Neural crest cell (in vitro differentiated cells): Measurements from ENCODE around the gene LPCAT1. TPM values are rescaled to one million over a fixed set of nuclear protein-coding genes. Genes with fewer than 3 reads are reported as not detected.

Experiments used
- DNase-seq: peaks from one replicate; pipeline ENCODE4 v3.0.0; 2021; ENCODE audit warnings: low read depth, mixed read lengths, low spot score
- H3K27ac Mint-ChIP-seq: one replicate; pipeline ENCODE4 v1.8.0; 2021; ENCODE audit warnings: mild to moderate bottlenecking, mixed read lengths; ENCODE audit not compliant: unreplicated experiment
- H3K27me3 Mint-ChIP-seq: 2 replicates; pipeline ENCODE4 v1.8.0; 2021; ENCODE audit warnings: low read depth, mild to moderate bottlenecking, mixed read lengths
- H3K36me3 Mint-ChIP-seq: 2 replicates; pipeline ENCODE4 v1.8.0; 2021; ENCODE audit warnings: low read depth, mild to moderate bottlenecking, mixed read lengths
- H3K4me1 Mint-ChIP-seq: 2 replicates; pipeline ENCODE4 v1.8.0; 2021; ENCODE audit warnings: mixed read lengths
- H3K4me3 Mint-ChIP-seq: one replicate; pipeline ENCODE4 v1.8.0; 2021; ENCODE audit warnings: mild to moderate bottlenecking, mixed read lengths
- H3K9me3 Mint-ChIP-seq: 2 replicates; pipeline ENCODE4 v1.8.0; 2021; ENCODE audit warnings: mixed read lengths
- CTCF ChIP-seq: fragments of 200-600 bp; sonication (generic); conservative IDR thresholded peaks from 2 replicates; pipeline ENCODE4 v1.5.0; 2021; ENCODE audit warnings: antibody characterized with exemption, mild to moderate bottlenecking
- total RNA-seq: library from RNA; stranded (reverse); gene quantifications from 2 replicates; pipeline ENCODE4 v1.2.1, GENCODE V29; 2021

LPCAT1 gene
- total RNA-seq, 1 donor from 2014 or later = 111 TPM

DNA sequence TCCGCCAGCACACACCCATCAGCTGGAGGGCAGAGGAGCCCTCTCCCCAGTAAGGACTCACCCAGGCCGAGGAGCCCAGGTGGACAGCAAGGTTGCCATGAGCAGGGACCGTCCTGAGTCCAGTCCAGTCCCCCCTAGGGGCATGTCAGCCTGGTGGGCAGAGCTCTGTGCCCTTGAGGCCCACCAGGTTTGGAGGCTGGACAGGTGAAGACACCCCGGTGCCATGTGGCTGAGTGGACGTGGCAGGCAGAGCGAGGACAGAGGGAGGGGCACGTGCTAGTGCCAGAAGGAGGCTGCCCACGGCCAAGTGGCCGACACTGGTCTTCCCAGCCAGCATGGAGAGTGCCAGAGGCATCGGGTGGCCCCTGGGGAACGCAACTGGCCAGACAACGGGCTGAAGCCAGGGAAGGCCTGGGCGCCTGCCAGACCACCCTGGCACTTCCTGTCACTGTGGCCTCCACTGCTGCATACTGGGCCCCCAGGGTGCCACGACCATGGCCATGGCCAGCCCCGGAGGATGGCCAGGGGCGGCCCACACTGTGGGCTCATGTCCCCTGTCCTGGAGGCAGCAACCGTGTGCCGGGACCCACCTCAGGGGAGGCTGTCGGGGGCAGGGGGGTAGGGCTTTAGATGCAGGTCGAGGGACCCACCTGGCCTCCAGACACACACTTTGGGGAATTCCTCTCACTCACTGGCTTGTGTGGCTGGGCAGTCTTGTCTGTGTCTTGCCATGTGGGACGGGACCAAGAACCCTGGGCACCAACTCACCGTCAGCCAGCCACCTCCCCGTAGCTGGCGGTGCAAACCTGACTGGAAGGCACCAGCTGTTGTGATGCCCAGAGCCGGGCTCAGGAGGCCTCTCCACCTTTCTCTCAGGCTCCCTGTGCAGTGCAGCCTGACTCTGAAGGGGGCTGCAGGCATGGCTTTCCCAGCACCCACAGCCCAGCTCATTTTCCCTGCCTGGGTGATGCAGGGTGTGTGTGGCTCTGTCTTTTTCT is 42.3 kb upstream of the LPCAT1 start:
- Mint-ChIP-seq H3K4me1 (peaks cover 4% of the 10 kb centered on the region), H3K27ac (peak overlapping the region; percentile 71), H3K27me3 (no peaks in the 10 kb centered on the region), H3K36me3 (peaks cover 17% of the 10 kb centered on the region), H3K9me3 (peaks cover 10% of the 10 kb centered on the region), H3K4me3 (no peak overlapping the region)
- TF ChIP-seq CTCF = no peak
- no peak for DNase-seq

DNA sequence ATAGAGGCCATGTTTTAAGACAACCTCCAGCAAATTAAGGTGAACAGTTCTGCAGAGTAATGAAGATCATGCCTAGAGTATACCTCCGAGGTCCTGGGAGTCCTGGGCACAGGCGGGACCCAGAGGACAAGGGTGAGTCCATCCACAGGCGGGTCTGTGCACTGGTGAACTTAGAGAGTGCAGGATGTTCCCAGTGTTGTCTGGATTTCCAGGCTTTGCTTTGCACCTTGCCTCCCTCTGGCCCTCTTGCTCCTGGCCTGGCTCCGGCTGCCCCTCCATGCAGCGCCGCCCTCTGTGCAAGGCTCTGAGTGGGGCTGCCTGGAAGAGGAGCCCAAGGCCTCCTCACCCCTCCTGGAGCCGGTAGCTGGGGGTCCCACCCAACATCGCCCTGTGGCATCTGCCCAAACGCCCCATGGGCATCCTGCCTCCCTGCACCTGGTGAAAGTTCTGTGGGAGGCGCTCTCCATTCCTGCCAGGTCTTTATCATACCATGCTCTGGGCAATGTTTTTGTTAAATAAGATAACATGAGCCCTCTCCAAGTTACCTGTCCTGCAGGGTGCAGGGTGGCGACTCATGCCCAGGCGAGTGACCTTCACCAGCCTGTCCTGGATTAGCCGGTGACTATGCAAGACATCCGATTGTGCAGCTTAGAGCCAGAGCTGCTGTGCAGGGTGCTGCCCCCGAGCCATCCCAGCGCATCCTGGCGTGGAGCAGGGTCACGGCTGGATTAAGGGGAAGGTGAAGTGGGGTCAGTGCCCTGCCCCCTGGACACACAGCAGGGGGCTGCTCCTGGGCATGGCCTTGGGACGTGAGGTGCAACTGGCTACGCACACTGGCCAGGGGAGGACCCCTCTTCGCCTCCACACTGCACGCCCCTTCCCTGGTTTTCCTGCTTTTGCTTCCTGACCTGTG is 41.3 kb upstream of the LPCAT1 start:
- no peak for DNase-seq
- Mint-ChIP-seq H3K36me3 (peaks cover 7% of the 10 kb centered on the region), H3K27me3 (no peaks in the 10 kb centered on the region), H3K27ac (no peak overlapping the region), H3K9me3 (peaks cover 5% of the 10 kb centered on the region), H3K4me3 (no peak overlapping the region), H3K4me1 (peaks cover 4% of the 10 kb centered on the region)
- TF ChIP-seq CTCF = no peak

DNA sequence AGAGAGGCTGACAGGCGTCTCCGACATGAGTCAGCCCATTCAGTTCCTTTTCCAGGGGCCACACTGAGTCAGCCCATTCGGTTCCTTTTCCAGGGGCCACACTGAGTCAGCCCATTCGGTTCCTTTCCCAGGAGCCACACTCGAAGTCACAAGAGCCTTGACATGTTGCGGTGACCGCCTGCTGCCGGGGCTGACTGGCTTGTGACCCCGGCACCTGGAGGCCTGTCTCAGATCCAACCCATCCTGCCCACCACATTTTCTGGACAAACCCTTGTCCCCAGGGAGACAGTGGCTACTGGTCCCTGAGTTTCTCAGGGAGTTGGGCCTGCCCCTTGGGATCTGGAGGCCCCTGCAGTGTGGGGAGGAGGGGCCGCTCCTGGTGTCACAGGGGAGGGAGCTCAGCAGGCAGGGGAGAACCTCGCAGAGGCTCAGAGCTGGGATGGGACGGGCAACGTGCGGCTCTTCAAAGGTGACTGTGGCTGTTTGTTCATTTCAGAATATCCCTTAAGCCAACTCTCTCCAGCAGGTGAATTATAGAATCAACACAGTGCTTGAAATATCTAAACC is 40.5 kb upstream of the LPCAT1 start:
- H3K27ac Mint-ChIP-seq = no peak overlapping the region
- H3K36me3 Mint-ChIP-seq = peaks cover 3% of the 10 kb centered on the region
- peaks cover 4% of the 10 kb centered on the region for H3K4me1 Mint-ChIP-seq
- no peak for DNase-seq
- H3K4me3 Mint-ChIP-seq = no peak overlapping the region
- no peaks in the 10 kb centered on the region for H3K27me3 Mint-ChIP-seq
- H3K9me3 Mint-ChIP-seq = peaks cover 5% of the 10 kb centered on the region
- TF ChIP-seq CTCF = no peak

DNA sequence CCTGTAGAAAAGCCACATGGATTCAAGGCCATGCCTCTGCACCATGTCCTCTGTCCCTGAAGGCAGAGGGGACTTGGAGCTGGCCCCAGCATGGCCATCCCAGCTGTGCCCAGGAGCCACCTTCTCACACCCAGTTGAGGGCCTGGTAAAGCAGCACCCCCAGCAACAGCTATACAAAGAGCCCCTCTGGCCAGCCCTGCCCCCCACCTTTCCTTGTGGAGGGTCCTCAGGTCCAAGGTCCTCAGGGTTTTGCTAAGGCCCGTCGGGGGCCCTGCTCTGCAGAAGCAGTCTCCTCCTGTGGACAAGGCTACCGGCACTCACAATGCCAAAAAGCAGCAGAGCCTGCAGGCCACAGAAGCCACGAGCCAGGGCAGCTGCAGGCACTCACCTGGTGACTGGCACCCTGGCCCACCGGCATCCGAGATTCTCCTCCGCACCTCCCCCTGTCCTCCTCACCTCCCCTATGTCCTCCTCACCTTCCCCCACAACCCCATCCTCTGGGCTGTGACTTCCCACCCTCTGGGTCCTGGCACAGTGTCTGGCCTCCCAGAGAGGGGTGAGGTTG is 39.9 kb upstream of the LPCAT1 start:
- H3K4me1 Mint-ChIP-seq = peaks cover 10% of the 10 kb centered on the region
- peaks cover 3% of the 10 kb centered on the region for H3K36me3 Mint-ChIP-seq
- H3K27ac Mint-ChIP-seq = no peak overlapping the region
- H3K27me3 Mint-ChIP-seq = no peaks in the 10 kb centered on the region
- peaks cover 5% of the 10 kb centered on the region for H3K9me3 Mint-ChIP-seq
- no peak overlapping the region for H3K4me3 Mint-ChIP-seq
- no peak for TF ChIP-seq CTCF
- no peak for DNase-seq

GRCh38 chr5:1563051-1563461 is 39.3 kb upstream of the LPCAT1 start:
- no peak for DNase-seq
- Mint-ChIP-seq H3K27ac (no peak overlapping the region), H3K36me3 (peaks cover 2% of the 10 kb centered on the region), H3K4me3 (no peak overlapping the region), H3K4me1 (peaks cover 7% of the 10 kb centered on the region), H3K9me3 (peaks cover 5% of the 10 kb centered on the region), H3K27me3 (no peaks in the 10 kb centered on the region)
- TF ChIP-seq CTCF = no peak
